Trophoblast cell (in vitro differentiated cells and primary cell): ENCODE data around the gene SLAMF1.

Source experiments
- DNase-seq, 2 donors: peaks; one replicate each; pipeline ENCODE4 v3.0.0-alpha.2; 2016
- H2AFZ ChIP-seq: 2 replicates; pipeline ENCODE4 v1.6.1; 2013; ENCODE audit warnings: low read length, moderate library complexity, mild to moderate bottlenecking; ENCODE audit not compliant: insufficient read depth, poor library complexity
- H2AK5ac ChIP-seq: 2 replicates; pipeline ENCODE4 v1.6.1; 2013; ENCODE audit warnings: mild to moderate bottlenecking, low read length
- H2BK120ac ChIP-seq: 2 replicates; pipeline ENCODE4 v1.6.1; 2013; ENCODE audit warnings: low read length, mild to moderate bottlenecking, moderate library complexity; ENCODE audit not compliant: insufficient read depth, poor library complexity
- H2BK12ac ChIP-seq: 2 replicates; pipeline ENCODE4 v1.6.1; 2013; ENCODE audit warnings: mild to moderate bottlenecking, low read length, moderate library complexity
- H2BK5ac ChIP-seq: 2 replicates; pipeline ENCODE4 v1.6.1; 2013; ENCODE audit warnings: low read length, low read depth, moderate library complexity, mild to moderate bottlenecking; ENCODE audit not compliant: poor library complexity
- H3K14ac ChIP-seq: 2 replicates; pipeline ENCODE4 v1.6.1; 2013; ENCODE audit warnings: mild to moderate bottlenecking, low read length
- H3K18ac ChIP-seq: 2 replicates; pipeline ENCODE4 v1.6.1; 2013; ENCODE audit warnings: mild to moderate bottlenecking, low read length
- H3K23ac ChIP-seq: 2 replicates; pipeline ENCODE4 v1.6.1; 2013; ENCODE audit warnings: low read length
- H3K27ac ChIP-seq: 2 replicates; pipeline ENCODE4 v1.5.1; 2013; ENCODE audit warnings: low read depth, mild to moderate bottlenecking, inconsistent platforms, low read length, moderate library complexity
- H3K27me3 ChIP-seq: 2 replicates; pipeline ENCODE4 v1.6.1; 2013; ENCODE audit warnings: inconsistent platforms, mild to moderate bottlenecking, low read length, moderate library complexity; ENCODE audit not compliant: insufficient read depth
- H3K36me3 ChIP-seq, 2 experiments: 1 replicate in 1 of 2; 2 replicates in 1 of 2; pipeline ENCODE4 v1.6.1; 2013; ENCODE audit warnings: low read length in 2 of 2, mild to moderate bottlenecking in 2 of 2, moderate library complexity in 1 of 2; ENCODE audit not compliant: insufficient read depth in 2 of 2, control insufficient read depth in 1 of 2
- H3K4ac ChIP-seq: 2 replicates; pipeline ENCODE4 v1.6.1; 2013; ENCODE audit warnings: low read depth, mild to moderate bottlenecking, low read length, moderate library complexity
- H3K4me1 ChIP-seq, 2 experiments: 1 replicate in 1 of 2; 2 replicates in 1 of 2; pipeline ENCODE4 v1.6.1; 2013; ENCODE audit warnings: low read length in 2 of 2, mild to moderate bottlenecking in 2 of 2, moderate library complexity in 1 of 2; ENCODE audit not compliant: insufficient read depth in 2 of 2, control insufficient read depth in 1 of 2
- H3K4me2 ChIP-seq: 2 replicates; pipeline ENCODE4 v1.6.1; 2013; ENCODE audit warnings: inconsistent platforms, mild to moderate bottlenecking, low read length, moderate library complexity
- H3K4me3 ChIP-seq: 2 replicates; pipeline ENCODE4 v1.5.1; 2013; ENCODE audit warnings: mild to moderate bottlenecking, low read depth, low read length, inconsistent platforms
- H3K79me1 ChIP-seq: one replicate; pipeline ENCODE4 v1.6.1; 2013; ENCODE audit warnings: low read length
- H3K79me2 ChIP-seq: 2 replicates; pipeline ENCODE4 v1.6.1; 2013; ENCODE audit warnings: low read length, mild to moderate bottlenecking; ENCODE audit not compliant: control insufficient read depth, insufficient read depth, poor library complexity
- H3K9ac ChIP-seq: 2 replicates; pipeline ENCODE4 v1.6.1; 2013; ENCODE audit warnings: mild to moderate bottlenecking, low read length
- H3K9me3 ChIP-seq: 2 replicates; pipeline ENCODE4 v1.6.1; 2013; ENCODE audit warnings: low read depth, mild to moderate bottlenecking, control low read depth, inconsistent platforms, low read length; ENCODE audit not compliant: insufficient read depth
- H4K12ac ChIP-seq: 2 replicates; pipeline ENCODE4 v1.6.1; 2013; ENCODE audit warnings: low read depth, mild to moderate bottlenecking, low read length, moderate library complexity
- H4K8ac ChIP-seq: 2 replicates; pipeline ENCODE4 v1.6.1; 2013; ENCODE audit warnings: low read depth, mild to moderate bottlenecking, low read length, moderate library complexity
- H4K91ac ChIP-seq: one replicate; pipeline ENCODE4 v1.6.1; 2013; ENCODE audit warnings: low read depth, mild to moderate bottlenecking, low read length, moderate library complexity
- WGBS: extraction: QIAGEN DNeasy Blood & Tissue Kit; methylation state at CpG from one replicate; pipeline ENCODE4 v1.1.7; 2013; ENCODE audit warnings: missing lambda C conversion rate; ENCODE audit not compliant: insufficient read length, insufficient coverage; ENCODE audit errors: extremely low coverage; 5-methylcytosine and 5-hydroxymethylcytosine counted together

The SLAMF1 gene

DNA sequence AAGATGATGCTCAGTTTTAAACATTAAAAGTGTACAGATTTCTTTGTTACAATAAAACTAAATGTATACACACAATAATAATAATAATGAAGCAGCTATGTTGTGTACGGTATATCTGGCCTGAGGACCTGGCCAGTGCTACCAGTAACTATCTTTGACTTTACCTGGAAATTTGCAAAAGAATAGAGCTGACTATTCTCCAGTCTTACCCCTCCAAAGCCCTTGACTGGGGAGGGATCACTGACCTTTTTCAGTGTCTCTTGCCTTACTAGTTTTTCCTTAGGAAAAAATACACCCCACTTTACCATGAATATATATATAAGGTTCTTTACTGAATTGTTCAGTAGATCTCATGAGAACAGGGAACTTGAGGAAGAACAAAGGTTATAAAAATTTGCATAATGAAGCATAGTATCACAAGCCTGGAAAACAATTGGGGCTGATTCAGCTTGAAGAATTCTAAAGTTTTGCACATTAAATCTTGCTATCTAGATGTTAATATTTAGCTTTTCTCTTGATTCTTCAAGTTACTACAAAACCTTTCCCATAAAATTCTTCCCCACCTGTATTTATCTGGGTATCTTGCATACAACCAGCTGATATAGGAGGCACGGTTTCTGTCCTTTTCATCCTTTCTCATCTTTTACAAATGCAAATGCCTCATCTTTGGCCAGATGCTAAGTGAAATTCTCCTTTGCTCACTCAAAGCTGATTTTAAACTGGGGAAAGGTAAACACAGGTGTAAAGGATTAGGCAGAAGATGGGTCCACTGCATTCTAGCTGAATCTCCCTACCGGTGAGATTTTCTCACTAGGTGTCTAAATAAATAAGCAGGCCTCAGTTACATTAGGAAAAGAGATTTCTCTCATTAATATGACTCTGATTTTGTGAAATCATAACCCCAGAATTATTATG is 25.0 kb upstream of the SLAMF1 start:
- Histone ChIP-seq H4K12ac (no peak overlapping the region), H2AK5ac (no peak overlapping the region), H3K14ac (no peak overlapping the region), H3K18ac (no peak overlapping the region), H3K27me3 (no peaks in the 10 kb centered on the region), H2AFZ (no peak overlapping the region), H3K9ac (no peak overlapping the region), H2BK5ac (no peak overlapping the region), H4K8ac (no peak overlapping the region), H3K79me2 (no peaks in the 10 kb centered on the region), H3K4ac (no peak overlapping the region), H3K27ac (no peak overlapping the region), H4K91ac (no peak overlapping the region), H3K4me3 (no peak overlapping the region), H3K79me1 (no peaks in the 10 kb centered on the region), H3K4me1 (no peaks in the 10 kb centered on the region), H2BK120ac (no peak overlapping the region), H2BK12ac (no peak overlapping the region), H3K36me3 (no peaks in the 10 kb centered on the region), H3K9me3 (no peaks in the 10 kb centered on the region), H3K4me2 (no peak overlapping the region), H3K23ac (no peak overlapping the region)
- DNase-seq: no peak
- WGBS: no CpG with 5 or more reads among the region's 3 CpGs

DNA sequence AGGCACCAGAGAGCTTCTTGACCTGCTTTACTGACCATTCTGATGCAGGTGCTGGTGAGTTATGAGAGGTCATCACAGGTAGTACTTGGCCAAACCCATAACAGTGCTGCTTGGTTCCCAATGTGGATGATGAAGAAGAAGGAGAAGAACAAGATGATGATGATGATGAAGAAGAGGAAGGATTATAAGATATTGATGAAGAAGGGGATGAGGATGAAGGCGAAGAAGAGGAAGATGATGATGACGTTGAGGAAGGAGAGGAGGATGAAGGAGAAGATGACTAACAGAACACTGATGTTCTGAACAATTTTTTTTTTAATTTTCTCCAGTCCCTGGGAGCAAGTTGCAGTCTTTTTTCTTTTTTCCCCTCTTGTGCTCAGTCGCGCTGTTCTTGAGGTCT is 23.9 kb upstream of the SLAMF1 start:
- no peak overlapping the region for H2AK5ac ChIP-seq
- H2BK120ac ChIP-seq: no peak overlapping the region
- H3K18ac ChIP-seq: no peak overlapping the region
- H2BK12ac ChIP-seq: no peak overlapping the region
- H3K14ac ChIP-seq: no peak overlapping the region
- H4K12ac ChIP-seq: no peak overlapping the region
- no peak overlapping the region for H3K27ac ChIP-seq
- H4K8ac ChIP-seq: no peak overlapping the region
- H3K23ac ChIP-seq: no peak overlapping the region
- 100% methylated on average over 2 of the region's 4 CpGs for WGBS
- H3K4ac ChIP-seq: no peak overlapping the region
- H4K91ac ChIP-seq: no peak overlapping the region
- H3K36me3 ChIP-seq: no peaks in the 10 kb centered on the region
- no peaks in the 10 kb centered on the region for H3K27me3 ChIP-seq
- no peaks in the 10 kb centered on the region for H3K4me1 ChIP-seq
- H2BK5ac ChIP-seq: no peak overlapping the region
- no peak overlapping the region for H3K4me2 ChIP-seq
- no peak for DNase-seq
- H2AFZ ChIP-seq: no peak overlapping the region
- no peaks in the 10 kb centered on the region for H3K79me1 ChIP-seq
- no peaks in the 10 kb centered on the region for H3K9me3 ChIP-seq
- no peaks in the 10 kb centered on the region for H3K79me2 ChIP-seq
- H3K9ac ChIP-seq: no peak overlapping the region
- H3K4me3 ChIP-seq: no peak overlapping the region

DNA sequence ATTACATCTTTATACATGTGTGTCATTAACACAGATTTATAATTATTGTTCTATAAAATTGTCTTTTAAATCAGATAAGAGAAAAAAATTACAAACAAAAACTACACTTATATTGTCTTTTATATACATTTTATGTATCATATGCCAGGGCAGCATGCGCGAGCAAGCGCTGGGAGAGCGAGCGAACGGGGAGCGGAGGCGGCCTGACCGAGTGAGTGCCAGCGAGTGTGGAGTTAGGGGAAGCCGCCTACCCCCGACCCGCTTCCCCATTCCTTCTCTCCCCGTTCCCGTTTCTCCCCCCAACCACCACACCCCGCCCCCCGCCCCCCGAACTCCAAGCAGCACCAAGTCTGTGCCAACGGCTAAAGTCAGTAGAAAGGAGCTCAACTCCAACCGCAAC is 23.0 kb upstream of the SLAMF1 start:
- Histone ChIP-seq H3K36me3 (no peaks in the 10 kb centered on the region), H3K4me1 (peaks cover 0 to 3% of the 10 kb centered on the region in 2 experiments), H2BK120ac (no peak overlapping the region), H2BK12ac (no peak overlapping the region), H3K27me3 (no peaks in the 10 kb centered on the region), H3K79me2 (no peaks in the 10 kb centered on the region), H3K4ac (no peak overlapping the region), H4K91ac (no peak overlapping the region), H3K14ac (no peak overlapping the region), H3K79me1 (no peaks in the 10 kb centered on the region), H2AFZ (no peak overlapping the region), H2BK5ac (no peak overlapping the region), H2AK5ac (no peak overlapping the region), H3K9ac (no peak overlapping the region), H4K8ac (no peak overlapping the region), H3K27ac (no peak overlapping the region), H3K4me3 (no peak overlapping the region), H3K4me2 (no peak overlapping the region), H3K18ac (no peak overlapping the region), H4K12ac (no peak overlapping the region), H3K23ac (no peak overlapping the region), H3K9me3 (no peaks in the 10 kb centered on the region)
- no peak for DNase-seq
- WGBS: no CpG with 5 or more reads among the region's 20 CpGs

DNA sequence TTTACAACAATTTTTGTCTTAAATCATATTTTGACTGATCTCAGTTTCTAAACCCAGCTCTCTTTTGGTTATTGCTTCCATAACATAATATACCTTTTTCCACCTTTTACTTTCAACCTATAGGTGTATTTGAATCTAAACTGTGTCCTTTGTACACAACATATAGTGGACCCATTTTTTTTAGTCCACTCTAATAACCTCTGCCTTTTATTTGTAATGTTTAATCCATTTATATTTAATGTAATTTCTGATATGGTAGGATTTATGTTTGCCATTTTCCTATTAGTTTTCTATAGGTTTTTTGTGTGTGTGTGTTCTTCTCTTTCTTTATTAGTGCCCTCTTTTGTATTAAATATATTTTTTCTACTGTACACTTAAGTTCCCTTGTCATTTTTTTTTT is 22.4 kb upstream of the SLAMF1 start:
- Histone ChIP-seq H2BK5ac (no peak overlapping the region), H3K27me3 (no peaks in the 10 kb centered on the region), H3K4ac (no peak overlapping the region), H3K4me3 (no peak overlapping the region), H3K9ac (no peak overlapping the region), H2AK5ac (no peak overlapping the region), H2BK120ac (no peak overlapping the region), H3K27ac (no peak overlapping the region), H2AFZ (no peak overlapping the region), H3K9me3 (no peaks in the 10 kb centered on the region), H3K14ac (no peak overlapping the region), H3K18ac (no peak overlapping the region), H3K4me2 (no peak overlapping the region), H3K23ac (no peak overlapping the region), H3K4me1 (peaks cover 0 to 3% of the 10 kb centered on the region in 2 experiments), H3K36me3 (no peaks in the 10 kb centered on the region), H4K91ac (no peak overlapping the region), H3K79me2 (no peaks in the 10 kb centered on the region), H3K79me1 (no peaks in the 10 kb centered on the region), H4K12ac (no peak overlapping the region), H2BK12ac (no peak overlapping the region), H4K8ac (no peak overlapping the region)
- no peak for DNase-seq
